Gastroesophageal sphincter (tissue), 3 donors: Measurements from ENCODE around the gene RASIP1.

Experiments used
- CTCF ChIP-seq, 4 experiments: fragments of 200-600 bp in 2 of 4; fragments of 450-650 bp in 2 of 4; sonication (generic) in 1 of 4; IDR thresholded peaks; one replicate each; pipeline ENCODE4 v1.5.1; 2017 to 2019; ENCODE audit warnings: antibody characterized with exemption in 4 of 4, mild to moderate bottlenecking in 2 of 4, moderate library complexity in 2 of 4
- EP300 ChIP-seq: sonication (generic); formaldehyde crosslinking; IDR thresholded peaks from one replicate; pipeline ENCODE4 v1.6.1; 2017; ENCODE audit warnings: antibody characterized with exemption, mild to moderate bottlenecking

GRCh38 chr19:48687776-48688175 lies 52.6 kb downstream of the RASIP1 start:
- TF ChIP-seq CTCF (IDR thresholded peaks at IDR 0.05) (no peak), EP300 (no peak)
